ENCODE results near the gene MRPL11. TPM values are rescaled to one million over a fixed set of nuclear protein-coding genes. Genes with fewer than 3 reads are reported as not detected.

MRPL11 gene
- polyA plus RNA-seq, 1 experiment: 54.5 TPM

DNA sequence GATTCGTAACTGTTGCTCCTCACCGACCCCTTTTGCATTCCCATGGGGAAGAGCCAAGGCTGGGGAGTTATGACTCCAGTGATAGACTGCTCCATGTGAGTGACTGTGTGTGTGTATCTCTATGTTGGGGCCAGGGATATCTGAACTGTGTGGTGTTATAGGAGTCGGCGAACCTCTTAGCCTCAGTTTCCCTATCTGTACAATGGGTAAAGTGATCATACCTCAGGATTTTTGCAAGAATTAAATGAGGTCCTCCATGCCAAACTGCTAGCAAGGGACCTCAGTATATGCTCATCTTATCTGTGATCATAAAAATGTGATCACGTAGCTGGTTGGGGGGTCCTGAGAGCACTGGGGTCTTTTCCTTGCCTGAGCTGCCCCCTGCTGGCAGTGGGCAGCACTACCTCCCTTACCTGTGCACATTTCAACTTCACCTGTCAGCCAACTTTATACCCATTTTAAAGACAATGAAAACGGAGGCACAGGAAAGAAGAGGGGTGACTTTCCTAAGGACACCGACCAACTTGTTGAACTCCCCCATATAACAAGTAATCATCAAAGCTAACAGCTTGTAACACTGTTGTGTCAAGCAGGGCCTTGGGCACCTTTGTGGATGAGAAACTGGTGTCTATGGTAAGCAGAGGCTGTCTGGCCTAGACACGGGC lies 40.2 kb upstream of the MRPL11 start:
- no peaks in the 10 kb centered on the region for H3K27me3 ChIP-seq (ENCODE audit: control insufficient read depth, insufficient read depth, low read length)
- no peak for DNase-seq (ENCODE audit: low read depth)
- H3K36me3 ChIP-seq (ENCODE audit: control insufficient read depth, insufficient read depth, low read length): peaks cover 5% of the 10 kb centered on the region
- peak overlapping the region; percentile 69 for H3K4me3 ChIP-seq (ENCODE audit: low read depth, low read length)
- CTCF ChIA-PET: interaction anchor here (0.8 to 2.8 kb wide), 12 partner anchors 8 to 200 kb away, joined by 3 to 18 read pairs (median 4); partner anchors contain the start of gene PELI3
- TF ChIP-seq, protein P1, sequence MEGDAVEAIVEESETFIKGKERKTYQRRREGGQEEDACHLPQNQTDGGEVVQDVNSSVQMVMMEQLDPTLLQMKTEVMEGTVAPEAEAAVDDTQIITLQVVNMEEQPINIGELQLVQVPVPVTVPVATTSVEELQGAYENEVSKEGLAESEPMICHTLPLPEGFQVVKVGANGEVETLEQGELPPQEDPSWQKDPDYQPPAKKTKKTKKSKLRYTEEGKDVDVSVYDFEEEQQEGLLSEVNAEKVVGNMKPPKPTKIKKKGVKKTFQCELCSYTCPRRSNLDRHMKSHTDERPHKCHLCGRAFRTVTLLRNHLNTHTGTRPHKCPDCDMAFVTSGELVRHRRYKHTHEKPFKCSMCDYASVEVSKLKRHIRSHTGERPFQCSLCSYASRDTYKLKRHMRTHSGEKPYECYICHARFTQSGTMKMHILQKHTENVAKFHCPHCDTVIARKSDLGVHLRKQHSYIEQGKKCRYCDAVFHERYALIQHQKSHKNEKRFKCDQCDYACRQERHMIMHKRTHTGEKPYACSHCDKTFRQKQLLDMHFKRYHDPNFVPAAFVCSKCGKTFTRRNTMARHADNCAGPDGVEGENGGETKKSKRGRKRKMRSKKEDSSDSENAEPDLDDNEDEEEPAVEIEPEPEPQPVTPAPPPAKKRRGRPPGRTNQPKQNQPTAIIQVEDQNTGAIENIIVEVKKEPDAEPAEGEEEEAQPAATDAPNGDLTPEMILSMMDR (IDR thresholded peaks at IDR 0.05; ENCODE audit: insufficient read depth, low read depth, low read length): peak; percentile 84
- POLR2A ChIA-PET: no interaction called here

DNA sequence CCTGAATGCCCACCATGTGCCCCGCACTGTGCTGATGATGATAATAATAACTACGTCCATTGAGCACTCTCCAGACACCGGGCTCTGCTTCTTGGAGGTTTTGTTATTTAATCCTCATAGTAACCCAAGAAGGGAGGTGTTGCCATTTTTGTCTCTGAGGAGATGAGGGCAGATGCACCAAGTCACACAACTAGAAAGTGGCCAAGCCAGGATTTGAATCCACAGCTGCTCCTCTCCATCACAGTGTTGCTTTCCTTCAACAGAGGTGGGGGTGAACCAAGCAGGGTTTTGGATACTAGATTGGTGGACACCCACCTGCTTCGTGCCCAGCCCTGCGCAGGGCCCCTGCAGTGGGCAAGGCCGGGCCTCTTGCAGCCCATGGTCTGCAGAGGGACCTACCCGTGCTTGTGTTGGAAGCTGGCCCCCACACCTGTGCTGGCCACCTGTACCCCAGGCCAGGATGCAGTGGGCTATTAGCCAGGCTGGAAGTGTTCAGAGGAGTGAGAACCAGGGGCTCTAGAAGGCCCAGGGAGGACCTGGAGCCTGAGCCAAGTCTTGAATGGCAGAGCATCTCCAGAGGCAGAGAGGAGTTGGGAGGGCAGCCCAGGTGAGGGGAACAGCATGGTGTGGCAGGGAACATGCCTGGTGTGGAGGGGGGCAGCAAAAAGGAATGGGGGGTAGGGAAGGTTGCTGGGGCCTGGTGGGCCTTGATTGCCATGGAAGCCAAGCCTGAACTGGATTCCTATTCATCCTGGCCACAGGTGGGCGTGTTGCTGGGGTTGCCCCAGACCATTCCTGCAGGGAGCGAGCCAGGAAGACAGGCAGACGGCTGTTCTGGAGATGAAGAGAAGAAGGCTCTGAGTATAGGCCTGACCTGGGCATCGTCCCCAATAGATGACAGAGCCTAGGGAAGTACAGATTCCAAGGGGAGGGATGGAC lies 38.9 kb upstream of the MRPL11 start:
- TF ChIP-seq, protein P1 (IDR thresholded peaks at IDR 0.05; ENCODE audit: insufficient read depth, low read depth, low read length): no peak
- no peaks in the 10 kb centered on the region for H3K27me3 ChIP-seq (ENCODE audit: control insufficient read depth, insufficient read depth, low read length)
- H3K36me3 ChIP-seq (ENCODE audit: control insufficient read depth, insufficient read depth, low read length): peaks cover 6% of the 10 kb centered on the region
- CTCF ChIA-PET: interaction anchor here (1.0 to 2.8 kb wide), 7 partner anchors 10 to 68 kb away, joined by 3 to 18 read pairs (median 3); partner anchors contain the start of genes MRPL11 and PELI3
- POLR2A ChIA-PET: no interaction called here
- DNase-seq (ENCODE audit: low read depth): no peak
- H3K4me3 ChIP-seq (ENCODE audit: low read depth, low read length): no peak overlapping the region

DNA sequence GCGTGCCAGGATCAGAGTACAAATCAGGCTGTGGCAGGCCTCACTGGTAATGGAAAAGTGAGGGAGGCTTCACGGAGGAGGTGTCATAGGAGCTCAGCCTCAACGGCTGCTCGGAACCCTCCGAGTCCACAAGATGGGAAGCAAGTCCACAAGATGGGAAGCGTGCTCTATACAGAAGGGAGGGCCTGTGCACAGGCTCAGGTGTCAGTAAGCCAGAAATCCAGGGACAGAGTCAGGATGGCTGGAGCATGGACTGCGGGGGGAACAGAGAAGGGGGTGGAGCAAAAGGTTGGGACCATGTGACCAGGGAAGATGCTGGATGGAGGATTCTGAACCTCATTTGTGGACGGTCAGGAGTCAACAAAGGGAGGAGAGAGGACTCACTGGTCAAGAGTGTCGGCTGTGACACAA lies 38.2 kb upstream of the MRPL11 start:
- TF ChIP-seq, protein P1 (IDR thresholded peaks at IDR 0.05; ENCODE audit: insufficient read depth, low read depth, low read length): no peak
- Histone ChIP-seq H3K36me3 (ENCODE audit: control insufficient read depth, insufficient read depth, low read length) (peaks cover 12% of the 10 kb centered on the region), H3K4me3 (ENCODE audit: low read depth, low read length) (no peak overlapping the region), H3K27me3 (ENCODE audit: control insufficient read depth, insufficient read depth, low read length) (no peaks in the 10 kb centered on the region)
- no peak for DNase-seq (ENCODE audit: low read depth)
- CTCF ChIA-PET: interaction anchor here (1.0 to 1.6 kb wide), 2 partner anchors 38 to 47 kb away, joined by 3 read pairs; partner anchors contain the start of gene MRPL11
- POLR2A ChIA-PET: no interaction called here

DNA sequence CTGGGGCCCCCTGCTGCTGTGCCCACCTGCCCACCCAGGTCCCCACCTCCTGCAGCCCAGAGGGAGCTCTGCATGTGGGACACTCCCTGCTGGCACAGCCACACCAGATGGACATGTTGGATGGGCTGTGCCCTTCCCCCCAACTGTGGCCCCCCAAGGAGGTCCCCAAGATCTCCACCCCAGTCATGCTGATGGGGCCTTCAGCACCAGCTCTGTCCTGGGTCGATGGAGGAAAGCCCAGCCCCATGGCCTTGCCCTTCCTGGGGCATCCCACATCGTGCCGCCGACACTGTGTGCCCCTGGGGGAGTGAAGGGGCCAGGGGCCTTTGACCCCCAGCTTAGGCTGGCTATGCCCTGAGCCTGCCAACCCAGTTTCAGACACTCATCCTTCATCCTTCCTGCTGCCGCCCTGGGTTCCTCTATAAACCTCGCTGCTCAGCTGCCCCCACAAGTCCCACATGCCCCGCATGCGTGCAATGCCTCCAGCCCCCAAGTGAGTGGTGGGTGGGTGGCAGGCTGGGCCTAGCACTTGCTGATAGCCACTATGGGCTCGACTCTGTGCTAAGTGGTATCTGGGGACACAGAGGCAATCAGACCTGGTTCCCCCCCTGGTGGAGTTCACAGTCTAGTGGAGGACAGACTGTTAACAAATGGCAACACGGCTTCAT lies 37.7 kb upstream of the MRPL11 start:
- CTCF ChIA-PET: interaction anchor here (1.6 kb wide), 1 partner anchor 47 kb away, joined by 3 read pairs; no protein-coding TSS in a partner anchor
- Histone ChIP-seq H3K27me3 (ENCODE audit: control insufficient read depth, insufficient read depth, low read length) (no peaks in the 10 kb centered on the region), H3K36me3 (ENCODE audit: control insufficient read depth, insufficient read depth, low read length) (peaks cover 13% of the 10 kb centered on the region), H3K4me3 (ENCODE audit: low read depth, low read length) (no peak overlapping the region)
- no peak for DNase-seq (ENCODE audit: low read depth)
- TF ChIP-seq, protein P1 (IDR thresholded peaks at IDR 0.05; ENCODE audit: insufficient read depth, low read depth, low read length): no peak
- POLR2A ChIA-PET: no interaction called here

All from BJ (cell line).